SK-N-MC (cell line): ENCODE data around the gene ORAI2.

Experiments
- EZH2 ChIP-seq: fragments of 200-600 bp; sonication (generic); IDR thresholded peaks from one replicate; pipeline ENCODE4 v1.6.1; 2017; ENCODE audit warnings: antibody characterized with exemption
- POLR2AphosphoS5 ChIP-seq: IDR thresholded peaks from 2 replicates; pipeline ENCODE4 v1.6.1; 2012; ENCODE audit warnings: mild to moderate bottlenecking, low read depth, low read length, borderline replicate concordance

DNA sequence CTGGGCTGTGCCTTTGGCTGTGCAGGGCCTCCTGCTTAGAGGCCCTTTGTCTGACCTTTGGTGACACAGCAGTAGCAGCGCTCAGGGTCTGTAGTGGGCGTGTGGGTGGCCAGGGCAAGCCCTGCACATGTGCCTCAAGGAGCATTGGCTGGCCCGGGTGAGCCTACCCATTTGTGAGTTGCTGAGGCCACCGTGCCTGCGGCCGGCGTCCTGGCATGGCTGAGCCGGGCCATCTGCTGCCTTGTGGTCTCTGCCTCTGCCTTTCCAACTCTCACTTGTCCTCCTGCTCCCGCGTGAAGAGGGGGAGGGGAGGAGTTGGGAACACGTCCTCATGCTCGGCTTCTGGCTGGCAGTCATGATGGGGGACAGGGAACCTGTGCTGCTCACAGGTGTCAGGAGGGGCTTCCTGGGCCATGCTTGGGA lies 9.2 kb upstream of the ORAI2 start:
- no peak for TF ChIP-seq EZH2
- no peak for TF ChIP-seq POLR2AphosphoS5
